Mucosa of descending colon (tissue), 3 donors: Measurements from ENCODE around the gene ZNF814. TPM values are rescaled to one million over a fixed set of nuclear protein-coding genes. Genes with fewer than 3 reads are reported as not detected.
"Not testable (repeated sequence)": the region's sequence is repeated elsewhere in the genome, so short reads cannot be mapped to it uniquely, and the experiment has no call there.

Source experiments
- ATAC-seq: fragments of 200-7000 bp; cut with Tn5 transposase; one replicate; pipeline ENCODE4 v1.9.1; 2020; ENCODE audit warnings: mild to moderate bottlenecking, moderate library complexity
- DNase-seq, 3 donors: peaks; one replicate each; pipeline ENCODE4 v3.0.0-alpha.2; 2020
- H3K36me3 ChIP-seq: fragments of 200-600 bp; one replicate; pipeline ENCODE4 v1.8.0; 2021; ENCODE audit warnings: low read depth, mild to moderate bottlenecking
- H3K4me1 ChIP-seq: fragments of 200-600 bp; one replicate; pipeline ENCODE4 v1.8.0; 2021; ENCODE audit warnings: low read depth, mild to moderate bottlenecking
- H3K4me3 ChIP-seq: fragments of 200-600 bp; one replicate; pipeline ENCODE4 v1.8.0; 2021; ENCODE audit warnings: mild to moderate bottlenecking
- H3K9me3 ChIP-seq: fragments of 200-600 bp; one replicate; pipeline ENCODE4 v1.8.0; 2021; ENCODE audit warnings: mild to moderate bottlenecking
- intact Hi-C, 2 donors: fragments of 100-400 bp; cut with DNase I in 1 of 2; cut with micrococcal nuclease in 1 of 2; formaldehyde crosslinking; loops; one replicate each; pipeline versions ENCODE4 v1.11.0 to v1.11.1; 2022; cut with DNase I, micrococcal nuclease
- total RNA-seq, 3 donors: library from RNA; stranded (reverse); fragmentation: NEBNext Ultra II Directional in 2 of 3; extraction: Animal tissue kit (Norgen Biotek cat#: 25700) in 2 of 3; gene quantifications; one replicate each; pipeline versions ENCODE4 v1.2.1 to v1.2.4, GENCODE V29; 2021 to 2023
- TF ChIP-seq, protein P1 (sequence below): fragments of 200-600 bp; IDR thresholded peaks from one replicate; pipeline ENCODE4 v1.8.0; 2022; ENCODE audit warnings: antibody characterized with exemption, mild to moderate bottlenecking
- donor health status: DM: no; HTN: no; CAD: no; lungs with moderate emphysema.
- donor health status: DM: no; HTN: no; CAD: no.
- donor health status: DM: no; HTN: yes; CAD: no.

Gene ZNF814
- total RNA-seq, 3 donors from 2014 or later = 9.1 to 24.5 (median 18.4) TPM

DNA sequence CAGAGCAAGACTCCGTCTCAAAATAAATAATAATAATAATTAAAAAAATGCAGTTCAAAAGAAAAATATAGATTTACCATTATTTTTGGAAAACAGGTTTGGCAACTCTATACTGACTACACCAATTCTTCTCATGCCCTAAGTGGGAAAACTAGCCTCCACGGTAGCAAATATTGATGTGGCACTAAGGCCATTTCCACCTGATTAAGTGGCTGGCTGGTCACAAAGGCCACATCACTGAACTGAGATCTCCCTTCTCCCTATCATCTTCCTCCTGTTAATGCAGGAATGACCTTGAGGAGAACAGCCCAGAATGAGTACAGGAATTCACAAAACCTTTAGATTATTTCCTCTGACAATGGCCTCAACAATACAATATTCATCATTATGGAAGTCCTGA lies 18.6 kb downstream of the ZNF814 start:
- Histone ChIP-seq H3K4me1 (no peaks in the 10 kb centered on the region), H3K4me3 (no peak overlapping the region), H3K36me3 (peaks cover 6% of the 10 kb centered on the region), H3K9me3 (peaks cover 94% of the 10 kb centered on the region)
- intact Hi-C loops = no loop called here
- no peak for ATAC-seq
- TF ChIP-seq, protein P1, sequence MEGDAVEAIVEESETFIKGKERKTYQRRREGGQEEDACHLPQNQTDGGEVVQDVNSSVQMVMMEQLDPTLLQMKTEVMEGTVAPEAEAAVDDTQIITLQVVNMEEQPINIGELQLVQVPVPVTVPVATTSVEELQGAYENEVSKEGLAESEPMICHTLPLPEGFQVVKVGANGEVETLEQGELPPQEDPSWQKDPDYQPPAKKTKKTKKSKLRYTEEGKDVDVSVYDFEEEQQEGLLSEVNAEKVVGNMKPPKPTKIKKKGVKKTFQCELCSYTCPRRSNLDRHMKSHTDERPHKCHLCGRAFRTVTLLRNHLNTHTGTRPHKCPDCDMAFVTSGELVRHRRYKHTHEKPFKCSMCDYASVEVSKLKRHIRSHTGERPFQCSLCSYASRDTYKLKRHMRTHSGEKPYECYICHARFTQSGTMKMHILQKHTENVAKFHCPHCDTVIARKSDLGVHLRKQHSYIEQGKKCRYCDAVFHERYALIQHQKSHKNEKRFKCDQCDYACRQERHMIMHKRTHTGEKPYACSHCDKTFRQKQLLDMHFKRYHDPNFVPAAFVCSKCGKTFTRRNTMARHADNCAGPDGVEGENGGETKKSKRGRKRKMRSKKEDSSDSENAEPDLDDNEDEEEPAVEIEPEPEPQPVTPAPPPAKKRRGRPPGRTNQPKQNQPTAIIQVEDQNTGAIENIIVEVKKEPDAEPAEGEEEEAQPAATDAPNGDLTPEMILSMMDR = no peak
- DNase-seq = no peak

DNA sequence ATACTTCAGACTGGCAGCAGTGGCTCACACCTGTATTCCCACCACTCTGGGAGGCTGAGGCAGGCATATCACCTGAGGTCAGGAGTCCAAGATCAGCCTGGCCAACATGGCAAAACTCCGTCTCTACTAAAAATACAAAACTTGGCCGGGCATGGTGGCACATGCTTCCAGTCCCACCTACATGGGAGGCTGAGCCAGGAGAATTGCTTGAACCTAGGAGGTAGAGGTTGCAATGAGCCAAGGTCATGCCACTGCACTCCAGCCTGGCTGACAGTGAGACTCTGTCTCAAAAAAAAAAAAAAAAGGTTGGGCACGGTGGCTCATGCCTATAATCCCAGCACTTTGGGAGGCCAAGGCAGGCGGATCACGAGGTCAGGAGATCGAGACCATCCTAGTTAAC lies 19.2 kb downstream of the ZNF814 start:
- H3K36me3 ChIP-seq, intact Hi-C loops, H3K4me1 ChIP-seq: not testable (repeated sequence)

DNA sequence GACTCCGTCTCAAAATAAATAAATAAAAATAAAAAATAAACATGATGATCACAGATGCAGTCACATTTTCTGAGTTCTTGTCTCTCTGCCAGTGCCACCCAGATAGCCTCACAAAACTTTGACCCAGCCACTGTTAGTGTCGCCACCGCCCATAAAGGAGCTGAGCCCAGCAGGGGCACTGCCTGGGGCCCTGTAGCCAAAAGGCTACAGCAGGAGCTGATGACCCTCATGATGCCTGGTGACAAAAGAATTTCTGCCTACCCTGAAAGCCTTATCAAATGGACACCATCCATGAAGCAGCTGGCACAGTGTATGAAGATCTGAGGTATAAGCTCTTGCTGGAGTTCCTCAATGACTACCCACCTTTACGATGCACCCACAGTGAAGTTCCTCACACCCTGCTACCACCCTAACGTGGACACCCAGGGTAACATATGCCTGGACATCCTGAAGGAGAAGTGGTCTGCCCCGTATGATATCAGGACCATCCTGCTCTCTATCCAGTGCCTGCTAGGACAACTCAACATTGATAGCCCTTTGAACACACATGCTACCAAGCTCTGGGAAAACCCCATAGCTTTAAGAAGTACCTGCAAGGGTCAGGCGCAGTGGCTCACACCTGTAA lies 20.9 kb downstream of the ZNF814 start:
- TF ChIP-seq, protein P1 = no peak
- ATAC-seq (no peak), DNase-seq (no peak)
- H3K9me3 ChIP-seq = peaks cover 90% of the 10 kb centered on the region
- peaks cover 10% of the 10 kb centered on the region for H3K36me3 ChIP-seq
- intact Hi-C loops = no loop called here
- H3K4me3 ChIP-seq = no peak overlapping the region
- no peaks in the 10 kb centered on the region for H3K4me1 ChIP-seq

More for the DNA sequence above, 19.2 kb downstream of the ZNF814 start:
- not testable (repeated sequence) for H3K4me3 ChIP-seq, ATAC-seq, DNase-seq
- H3K9me3 ChIP-seq = peaks cover 95% of the 10 kb centered on the region

DNA sequence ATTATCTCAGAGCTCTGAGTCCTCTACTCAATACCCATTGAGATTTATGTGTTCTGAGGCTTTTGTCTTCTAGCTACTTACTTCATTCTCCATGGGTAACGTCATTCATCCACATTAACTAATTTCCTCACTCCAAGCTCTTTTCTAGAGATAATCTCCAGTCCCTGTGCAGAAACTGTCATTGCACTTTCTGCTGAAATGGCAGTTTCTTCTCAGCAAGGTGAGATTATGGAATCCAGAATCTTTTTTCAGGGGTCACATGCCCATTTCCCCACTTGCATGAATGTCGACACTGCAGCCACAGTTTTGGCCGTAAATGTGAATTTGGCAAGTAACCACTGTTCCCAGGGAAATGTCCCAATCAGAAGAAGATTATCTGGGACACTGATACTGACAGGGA lies 26.5 kb downstream of the ZNF814 start:
- not testable (repeated sequence) for H3K4me3 ChIP-seq
- H3K9me3 ChIP-seq = peaks cover 56% of the 10 kb centered on the region

DNA sequence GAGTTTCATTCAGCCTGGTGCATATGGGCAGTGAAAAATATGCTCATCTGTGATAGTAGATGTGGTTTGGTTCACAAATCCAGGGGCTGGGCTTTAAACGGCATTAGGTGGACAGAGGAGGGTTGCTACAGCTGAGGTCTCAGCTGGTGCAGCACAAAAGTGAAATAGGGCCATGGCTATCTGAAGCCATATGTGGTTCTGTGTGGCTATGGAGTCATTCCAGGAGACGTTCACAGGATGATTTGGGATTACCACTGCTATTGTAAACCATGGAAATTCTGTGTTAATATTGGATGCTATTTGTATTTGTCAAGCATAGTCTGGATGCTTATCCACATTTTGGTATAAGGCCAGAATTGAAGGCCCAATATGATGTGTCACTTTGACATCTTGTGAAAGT lies 34.7 kb downstream of the ZNF814 start:
- ATAC-seq, H3K4me3 ChIP-seq, DNase-seq, H3K36me3 ChIP-seq, intact Hi-C loops: not testable (repeated sequence)
- H3K4me1 ChIP-seq = peaks cover 17% of the 10 kb centered on the region
- H3K9me3 ChIP-seq = peaks cover 11% of the 10 kb centered on the region

More for the DNA sequence above, 26.5 kb downstream of the ZNF814 start:
- intact Hi-C loops, ATAC-seq, H3K4me1 ChIP-seq, DNase-seq: not testable (repeated sequence)
- H3K36me3 ChIP-seq = peaks cover 15% of the 10 kb centered on the region

DNA sequence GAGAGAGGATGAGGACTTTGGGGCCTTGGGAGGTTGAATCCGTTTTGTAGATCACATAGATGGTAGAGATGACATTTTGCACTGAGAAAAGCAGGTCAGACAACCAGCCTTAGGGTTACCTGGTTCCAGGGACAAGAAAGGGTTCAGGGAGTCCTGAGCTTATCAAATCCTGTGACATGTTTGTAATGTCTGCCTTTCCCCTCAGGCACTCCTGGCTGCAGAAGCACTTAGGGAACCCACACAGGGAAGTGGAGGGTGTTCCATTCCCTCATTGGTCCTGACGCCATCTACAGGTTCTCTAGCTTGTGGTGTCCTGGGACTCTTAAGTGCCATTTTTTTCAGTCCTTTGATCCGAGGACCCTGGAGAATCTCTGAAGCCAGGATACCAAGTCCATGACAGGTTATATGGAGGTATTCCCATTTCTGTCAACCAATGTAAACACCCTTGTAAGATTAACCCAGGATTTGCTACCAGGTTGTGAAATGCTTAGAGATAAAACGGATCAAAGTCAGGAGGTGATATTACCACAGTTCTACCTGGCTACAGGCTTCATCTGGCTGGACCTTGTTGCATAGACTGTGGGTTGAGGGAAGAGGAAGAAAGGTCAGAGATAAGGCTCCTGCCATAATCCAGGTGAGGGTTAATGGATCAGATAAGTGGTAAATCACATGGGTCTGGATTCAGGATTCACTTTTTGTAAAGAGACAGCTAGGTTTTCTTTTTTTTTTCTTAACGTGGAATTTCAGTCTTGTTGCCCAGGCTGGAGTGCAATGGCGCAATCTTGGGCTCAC lies 36.8 kb downstream of the ZNF814 start:
- DNase-seq, H3K4me3 ChIP-seq, H3K36me3 ChIP-seq, H3K9me3 ChIP-seq, intact Hi-C loops, ATAC-seq: not testable (repeated sequence)
- peaks cover 17% of the 10 kb centered on the region for H3K4me1 ChIP-seq

DNA sequence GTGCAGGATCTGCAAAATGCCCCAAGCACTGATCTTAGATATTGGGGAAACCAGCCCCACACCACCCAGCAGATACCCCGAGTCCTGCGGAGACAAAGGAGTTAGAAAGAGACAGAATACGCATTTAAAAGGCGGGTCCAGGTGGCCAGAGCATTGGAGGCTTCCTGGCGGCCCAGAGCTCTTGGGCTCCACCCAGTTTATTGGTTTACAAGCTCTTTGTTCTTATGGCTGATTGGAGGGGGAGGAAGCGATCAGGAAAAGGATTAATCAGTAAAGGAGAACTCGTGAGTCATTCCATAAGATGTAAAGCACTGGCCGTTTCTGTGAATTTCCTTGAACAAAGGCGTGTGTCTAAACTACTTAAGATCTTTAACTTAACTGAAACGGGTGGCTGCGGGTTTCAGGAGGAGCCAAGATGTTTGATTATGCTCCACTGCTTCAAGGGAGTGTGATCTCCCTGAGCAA lies 38.3 kb downstream of the ZNF814 start:
- intact Hi-C loops = no loop called here
- ATAC-seq (peak; percentile 85), DNase-seq (peak; percentile 64 to 82 (median 74))
- Histone ChIP-seq H3K4me3 (peak overlapping the region; percentile 72), H3K9me3 (peaks cover under 1% of the 10 kb centered on the region), H3K36me3 (no peaks in the 10 kb centered on the region), H3K4me1 (peaks cover 17% of the 10 kb centered on the region)
- TF ChIP-seq, protein P1 = no peak

DNA sequence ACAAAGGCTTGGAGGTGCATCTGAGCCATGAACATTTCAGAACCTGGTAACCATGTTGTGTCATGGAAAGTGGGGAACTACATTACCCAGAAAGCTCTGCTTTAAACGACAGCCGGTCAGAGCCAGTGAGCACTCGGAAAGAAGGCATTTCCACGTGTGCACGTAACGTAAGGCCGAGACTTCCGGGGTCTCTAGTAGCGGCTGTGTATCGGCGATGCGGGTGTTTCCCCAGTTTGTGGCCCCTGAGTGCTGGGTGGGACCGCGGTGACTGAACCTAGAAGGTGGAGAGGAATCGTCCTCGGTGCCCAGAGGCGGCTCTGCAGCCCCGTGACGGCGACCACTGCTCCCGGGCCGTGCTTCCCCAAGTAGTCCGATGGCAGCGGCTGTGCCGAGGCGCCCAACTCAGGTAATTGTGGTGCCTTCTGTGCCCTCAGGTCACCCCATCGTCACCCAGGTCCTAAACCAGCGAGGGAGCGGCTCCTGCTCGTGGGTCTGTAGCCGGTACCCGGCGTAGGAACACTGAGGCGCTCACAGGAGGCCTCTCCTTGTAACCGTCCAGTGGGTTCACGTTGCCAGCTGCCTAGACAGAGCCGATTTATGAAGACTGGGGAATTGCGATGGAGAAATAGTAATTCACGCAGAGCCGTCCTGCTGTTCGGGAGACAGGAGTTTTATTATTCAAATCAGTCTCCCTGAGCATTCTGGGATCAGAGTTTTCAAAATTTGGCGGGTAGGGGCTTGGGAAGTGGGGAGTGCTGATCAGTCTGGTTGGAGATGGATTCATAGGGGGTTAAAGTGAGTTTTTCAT lies 39.0 kb downstream of the ZNF814 start, which contains the start of gene ZNF587:
Gene ZNF587 (plus strand): TSS at position 194 of the 808 bp plus-strand sequence. CDS start 180 bp downstream, at position 374.
- Histone ChIP-seq H3K4me3 (peak within 1 kb of the TSS; percentile 72), H3K4me1 (peaks cover 17% of the 10 kb centered on the region)
- intact Hi-C loops, H3K9me3 ChIP-seq, H3K36me3 ChIP-seq: not testable (repeated sequence)
- DNase-seq (peak; percentile 74 to 86 (median 83)), ATAC-seq (peak; percentile 95)

DNA sequence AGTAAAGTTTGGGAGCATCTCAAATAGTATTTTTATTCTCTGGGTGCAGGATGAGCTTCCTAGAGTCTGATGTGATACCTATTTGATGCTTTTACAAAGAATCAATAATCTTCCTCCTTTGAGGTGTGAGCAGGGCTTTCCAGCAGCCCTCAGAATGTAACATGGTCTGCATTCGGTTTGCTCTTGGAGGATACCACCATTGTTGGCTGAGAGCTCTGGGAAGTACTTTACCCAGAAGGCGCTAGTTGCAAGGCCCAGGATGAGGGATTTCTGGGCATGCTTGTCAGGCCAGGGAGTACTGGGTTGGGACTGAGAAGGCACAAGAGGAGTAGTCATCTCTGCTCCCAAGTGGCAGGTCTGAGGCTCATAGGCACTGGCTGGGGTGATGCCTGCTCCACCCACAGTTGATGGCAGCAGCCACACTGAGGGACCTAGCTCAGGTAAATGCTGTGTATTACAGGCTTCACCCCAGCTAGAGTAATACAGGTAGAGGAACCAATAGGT lies 39.6 kb downstream of the ZNF814 start:
- H3K9me3 ChIP-seq, H3K36me3 ChIP-seq, intact Hi-C loops, DNase-seq, H3K4me3 ChIP-seq: not testable (repeated sequence)
- ATAC-seq = peak; percentile 6
- peaks cover 17% of the 10 kb centered on the region for H3K4me1 ChIP-seq

DNA sequence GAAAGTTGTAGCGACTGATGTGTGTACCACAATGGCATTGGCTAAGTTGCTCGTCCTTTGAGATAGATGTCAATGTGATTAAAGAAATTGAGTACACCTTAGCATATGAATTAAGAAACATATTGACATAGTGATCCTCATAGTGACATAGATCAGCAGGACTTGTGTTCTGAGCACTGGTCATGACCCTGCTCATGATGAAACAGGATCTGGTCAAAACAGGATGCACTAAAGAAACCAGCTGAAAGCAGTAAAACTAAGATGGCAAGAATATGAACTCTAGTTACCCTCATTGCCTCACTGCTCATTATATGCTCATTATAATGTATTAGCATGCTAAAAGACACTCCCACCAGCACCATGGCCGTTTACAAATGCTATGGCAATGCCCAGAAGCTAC lies 41.7 kb downstream of the ZNF814 start:
- H3K36me3 ChIP-seq, intact Hi-C loops, H3K4me3 ChIP-seq, DNase-seq, H3K9me3 ChIP-seq, ATAC-seq: not testable (repeated sequence)
- H3K4me1 ChIP-seq = peaks cover 13% of the 10 kb centered on the region
